Posterior cingulate gyrus (tissue), 11 donors: ENCODE measurements around the gene TP53I13.

Source experiments
- DNase-seq, 10 donors: peaks; one replicate each; pipeline versions ENCODE4 v3.0.0 to v3.0.0-alpha.2; 2020 to 2021; ENCODE audit warnings: mixed read lengths in 3 of 10
- intact Hi-C: fragments of 100-400 bp; cut with DNase I; formaldehyde crosslinking; loops from one replicate; pipeline ENCODE4 v1.15.1; 2023

Gene TP53I13

DNA sequence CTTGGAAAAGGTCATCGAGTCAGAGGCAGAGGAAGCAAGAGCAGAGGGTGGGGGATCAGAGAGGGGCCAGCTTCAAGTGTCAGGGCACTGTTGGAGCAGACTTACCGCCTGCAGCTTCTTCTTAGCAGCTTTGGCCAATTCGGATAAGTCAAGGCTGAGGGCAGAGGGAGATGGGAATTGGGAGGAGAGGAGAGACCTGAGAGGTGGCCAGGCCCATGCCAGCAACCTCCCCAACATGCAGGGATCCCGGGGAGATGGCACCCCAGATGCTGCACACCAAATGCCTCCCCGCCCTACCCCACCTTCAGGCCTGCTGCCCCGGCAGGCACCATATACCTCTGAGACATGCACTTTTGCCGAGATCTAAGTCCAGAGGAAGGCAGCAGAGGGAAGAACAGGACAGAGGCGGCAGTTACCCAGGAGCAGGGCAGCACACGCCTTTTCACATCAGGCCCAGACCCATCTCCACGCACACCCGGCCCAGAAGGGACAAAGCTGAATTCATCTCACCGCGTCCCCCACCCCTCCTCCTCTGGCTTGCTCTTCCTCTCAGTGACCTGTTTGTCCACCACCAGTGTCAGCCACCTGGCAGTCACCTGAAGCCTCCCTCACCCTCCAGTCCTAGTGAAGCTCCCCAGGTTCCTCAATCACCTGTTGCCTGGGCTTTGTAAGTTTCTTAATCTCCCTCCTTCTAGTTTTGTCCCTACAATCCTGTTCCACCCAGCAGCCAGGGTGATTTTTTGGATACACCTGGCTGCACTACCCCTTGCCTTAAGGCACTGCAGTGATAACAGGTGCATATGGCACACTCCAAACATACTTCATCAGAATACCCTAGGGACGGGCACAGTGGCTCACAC is 10.4 kb downstream of the TP53I13 start:
- intact Hi-C loops: no loop called here
- DNase-seq: peak in 4 of 10 donors; percentile 6 to 27 (median 15)

DNA sequence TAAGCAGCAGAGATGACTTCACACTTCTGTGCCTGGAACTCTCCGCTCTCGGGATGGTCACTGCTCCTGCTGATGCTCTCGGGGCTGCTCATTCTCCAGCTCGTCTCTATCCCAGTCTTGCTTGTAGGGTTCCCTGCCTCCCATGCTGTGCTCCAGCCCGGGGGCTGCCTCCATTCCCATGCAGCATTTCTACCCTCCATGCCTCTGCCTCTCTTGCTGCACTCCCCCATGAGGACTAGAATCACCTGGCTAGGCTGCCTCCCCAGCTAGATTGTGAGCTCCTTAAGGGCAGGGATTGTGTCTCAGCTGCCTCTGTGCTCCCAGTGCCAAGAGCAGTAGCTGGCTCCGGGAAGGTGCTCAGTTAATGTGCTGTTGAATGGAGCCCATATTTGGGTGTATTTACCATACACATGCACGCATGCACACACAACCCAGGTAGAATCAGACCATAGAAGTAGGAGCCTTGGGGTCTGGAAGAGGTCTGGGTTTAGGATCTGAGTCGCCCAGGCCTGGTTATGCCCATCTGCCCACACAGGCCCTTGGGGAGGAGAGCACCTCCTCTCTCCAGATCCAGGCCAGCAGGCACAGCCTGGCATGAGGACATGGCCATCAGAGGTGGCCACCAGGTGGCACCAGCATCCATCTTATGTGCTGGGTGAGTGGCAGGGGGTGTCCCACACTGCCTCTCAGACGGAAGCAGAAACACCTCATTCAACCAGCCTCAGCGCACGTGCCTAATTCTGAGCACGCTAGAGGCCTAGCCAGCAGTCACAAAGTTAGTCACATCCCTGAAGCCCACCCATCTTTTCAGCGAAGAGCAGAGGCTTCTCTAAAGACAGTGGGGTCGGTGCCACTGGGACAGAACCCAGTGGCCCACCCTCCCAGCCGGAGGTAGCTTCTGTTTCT is 11.6 kb downstream of the TP53I13 start:
- DNase-seq: peak; percentile 83 to 98 (median 93)

GRCh38 chr17:29581583-29582253 is 13.2 kb downstream of the TP53I13 start:
- peak in 6 of 10 donors; percentile 59 to 93 (median 79) for DNase-seq
- intact Hi-C loops: no loop called here

More for the DNA sequence above, 11.6 kb downstream of the TP53I13 start:
- intact Hi-C loops: loop anchor here (1.0 kb wide), 2 partner anchors 11 to 33 kb away; no protein-coding TSS in a partner anchor

DNA sequence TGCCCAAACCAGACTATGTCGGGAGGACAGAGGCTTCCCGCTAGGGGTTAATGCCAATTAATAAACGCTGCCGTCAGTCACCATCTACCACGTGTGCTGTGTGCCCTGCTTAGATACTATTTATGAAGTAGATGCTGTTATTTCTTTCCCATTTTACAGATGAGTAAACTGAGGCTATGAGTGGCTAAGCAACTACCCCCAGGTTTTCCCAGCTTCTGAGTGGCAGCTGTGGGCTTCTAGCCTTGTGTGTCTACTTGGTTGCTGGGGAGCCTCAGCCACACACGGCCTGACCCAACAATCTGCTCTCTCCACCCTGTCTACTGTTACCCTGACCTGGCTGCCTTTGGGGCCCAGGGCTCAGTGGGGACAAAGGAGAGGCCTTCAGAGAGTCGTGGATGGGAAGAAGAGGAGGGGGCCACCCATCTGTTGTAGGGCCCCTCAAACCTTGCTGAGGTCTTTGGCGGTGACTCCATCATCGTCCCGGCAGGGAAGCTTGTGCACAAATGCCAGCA is 13.8 kb downstream of the TP53I13 start:
- intact Hi-C loops: no loop called here
- peak in 3 of 10 donors; percentile 25 to 66 (median 25) for DNase-seq

DNA sequence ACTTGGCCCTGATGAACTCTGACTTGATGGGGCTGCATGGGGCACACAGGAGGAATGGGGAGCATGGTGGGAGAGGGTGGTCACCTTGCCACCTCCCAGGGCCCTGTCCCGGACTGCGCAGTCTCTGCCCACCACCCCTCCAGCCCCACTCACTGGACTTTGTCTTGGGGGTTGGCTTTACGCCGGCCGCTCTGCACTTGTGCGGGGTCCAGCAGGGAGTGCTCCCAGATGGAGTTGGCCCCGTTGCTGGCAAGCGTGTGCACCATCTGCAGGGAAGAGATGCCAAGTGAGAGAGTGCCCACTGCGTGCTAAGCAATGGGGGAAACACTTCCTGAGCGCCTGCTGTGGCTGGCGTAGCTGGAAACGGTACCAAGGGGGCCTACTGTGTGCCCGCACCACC is 14.3 kb downstream of the TP53I13 start:
- intact Hi-C loops: no loop called here
- DNase-seq: peak; percentile 73 to 97 (median 80)

- intact Hi-C loops: no loop called here
- peak in 3 of 10 donors; percentile 59 to 85 (median 67) for DNase-seq
Measured at GRCh38 chr17:29583324-29584248, 15.1 kb downstream of the TP53I13 start.

DNA sequence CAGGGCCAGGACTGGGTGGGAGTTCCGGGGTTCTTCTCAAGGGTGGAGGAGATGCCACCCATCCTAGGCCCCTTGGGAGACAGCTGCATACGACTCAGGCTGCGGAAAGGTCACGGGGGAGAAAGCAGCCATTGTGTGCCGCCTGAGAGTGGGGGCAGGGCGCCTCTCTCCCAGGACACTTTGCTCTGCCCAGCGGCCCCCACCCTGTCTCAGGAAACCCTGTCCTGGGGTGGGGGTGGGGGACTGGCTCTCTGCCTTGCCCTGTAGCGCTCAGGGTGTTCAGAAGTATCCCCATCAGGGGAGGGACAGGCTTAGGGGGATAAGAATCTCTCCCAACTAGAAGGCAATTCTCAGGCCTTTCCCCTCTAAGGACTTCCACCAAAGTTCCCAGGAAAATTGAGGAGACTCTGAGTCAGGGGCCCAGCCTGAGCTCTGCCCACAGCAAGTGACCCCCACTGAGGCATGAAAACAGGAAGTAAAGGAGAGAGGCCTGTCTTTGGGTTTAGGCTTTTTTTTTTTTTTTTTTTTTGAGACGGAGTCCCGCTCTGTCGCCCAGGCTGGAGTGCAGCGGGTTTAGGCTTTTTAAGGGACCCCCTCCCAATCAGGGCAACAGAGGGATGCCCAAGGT is 16.1 kb downstream of the TP53I13 start:
- DNase-seq: peak in 9 of 10 donors; percentile 55 to 95 (median 79)
- intact Hi-C loops: no loop called here

- intact Hi-C loops: no loop called here
- DNase-seq: peak in 1 of 10 donors; percentile 62
Measured at GRCh38 chr17:29585080-29585751, 16.7 kb downstream of the TP53I13 start.

DNA sequence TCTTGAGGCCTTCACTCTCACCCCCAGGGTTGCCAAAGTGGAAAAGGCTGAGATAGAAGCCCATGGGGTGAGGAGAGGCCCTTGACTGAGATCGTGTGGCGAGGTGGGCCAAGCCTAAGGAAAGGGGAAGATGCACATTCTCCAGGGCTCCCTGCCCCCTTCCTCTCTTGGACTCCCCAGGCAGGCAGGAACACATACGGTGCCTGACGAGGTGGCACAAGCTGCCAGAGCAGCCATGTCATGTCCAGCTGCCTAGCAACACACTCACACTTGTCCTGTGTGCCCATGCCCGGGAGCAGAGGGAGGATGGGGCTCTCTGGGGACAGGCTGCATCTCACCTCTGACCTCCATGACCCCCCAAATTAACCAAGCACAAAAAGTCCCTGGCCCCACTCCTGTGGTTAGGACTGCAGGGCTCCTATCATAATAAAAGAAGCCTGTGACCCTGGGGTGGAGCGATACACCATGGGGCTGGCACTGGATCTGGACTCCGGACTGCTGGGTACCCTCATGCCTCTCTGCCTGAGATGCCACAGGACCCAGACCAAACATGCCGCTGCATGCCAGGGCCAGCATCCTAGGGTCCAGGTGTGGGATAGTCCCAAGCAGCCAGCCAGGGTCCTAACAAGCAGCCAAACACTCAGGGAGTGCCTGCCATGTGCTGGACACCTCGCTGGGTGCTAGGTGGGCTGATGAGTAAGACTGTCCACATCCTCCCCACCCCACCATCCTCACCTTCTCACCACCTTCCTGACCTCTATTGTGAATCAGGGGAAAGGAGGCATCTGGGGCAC is 18.4 kb downstream of the TP53I13 start:
- intact Hi-C loops: no loop called here
- no peak for DNase-seq

DNA sequence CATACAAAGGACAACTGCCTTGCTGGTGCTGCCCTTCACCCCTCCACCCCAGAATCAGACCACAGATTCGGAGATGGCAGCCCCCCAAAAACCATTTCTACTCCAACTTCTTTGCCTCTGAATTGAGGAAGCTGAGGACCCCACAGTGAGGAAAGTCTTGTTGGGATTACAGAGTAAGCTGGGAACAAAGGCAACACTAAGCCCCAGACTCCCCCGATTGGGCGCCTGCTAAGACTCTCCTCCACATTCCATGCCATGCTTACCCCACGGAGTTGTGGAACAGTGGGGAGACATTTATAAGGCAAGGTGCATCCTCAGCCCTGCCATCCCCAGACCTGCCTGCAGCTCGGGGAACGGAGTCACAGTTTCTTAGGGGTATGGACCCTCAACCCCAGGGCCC is 19.1 kb downstream of the TP53I13 start:
- intact Hi-C loops: no loop called here
- DNase-seq: no peak

DNA sequence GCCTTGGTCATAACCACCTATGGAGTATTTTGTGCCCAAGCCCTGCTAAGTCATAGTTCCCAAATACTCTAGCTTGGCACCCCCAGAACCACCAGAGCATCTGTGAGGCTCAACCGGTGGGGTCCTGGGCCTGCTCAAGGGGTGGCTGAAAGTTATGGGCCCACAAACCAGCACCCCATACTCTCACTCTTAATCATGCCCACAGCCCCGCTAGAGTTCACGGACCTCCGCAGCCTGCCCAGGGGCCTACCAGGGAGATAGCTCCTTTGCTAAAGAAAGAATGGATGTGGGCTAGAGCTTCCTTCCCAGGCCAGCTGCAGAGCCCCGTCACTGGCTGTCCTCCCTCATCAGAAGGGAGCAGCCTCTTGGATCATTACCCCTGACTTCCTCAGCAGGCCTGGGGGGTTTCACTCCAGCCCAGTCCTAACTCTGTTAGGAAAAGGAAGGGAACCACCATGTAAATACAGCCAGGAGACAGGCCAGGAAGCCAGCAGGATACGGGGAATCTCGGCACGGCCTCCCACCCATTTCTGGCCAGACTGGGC is 19.6 kb downstream of the TP53I13 start:
- intact Hi-C loops: no loop called here
- DNase-seq: no peak

DNA sequence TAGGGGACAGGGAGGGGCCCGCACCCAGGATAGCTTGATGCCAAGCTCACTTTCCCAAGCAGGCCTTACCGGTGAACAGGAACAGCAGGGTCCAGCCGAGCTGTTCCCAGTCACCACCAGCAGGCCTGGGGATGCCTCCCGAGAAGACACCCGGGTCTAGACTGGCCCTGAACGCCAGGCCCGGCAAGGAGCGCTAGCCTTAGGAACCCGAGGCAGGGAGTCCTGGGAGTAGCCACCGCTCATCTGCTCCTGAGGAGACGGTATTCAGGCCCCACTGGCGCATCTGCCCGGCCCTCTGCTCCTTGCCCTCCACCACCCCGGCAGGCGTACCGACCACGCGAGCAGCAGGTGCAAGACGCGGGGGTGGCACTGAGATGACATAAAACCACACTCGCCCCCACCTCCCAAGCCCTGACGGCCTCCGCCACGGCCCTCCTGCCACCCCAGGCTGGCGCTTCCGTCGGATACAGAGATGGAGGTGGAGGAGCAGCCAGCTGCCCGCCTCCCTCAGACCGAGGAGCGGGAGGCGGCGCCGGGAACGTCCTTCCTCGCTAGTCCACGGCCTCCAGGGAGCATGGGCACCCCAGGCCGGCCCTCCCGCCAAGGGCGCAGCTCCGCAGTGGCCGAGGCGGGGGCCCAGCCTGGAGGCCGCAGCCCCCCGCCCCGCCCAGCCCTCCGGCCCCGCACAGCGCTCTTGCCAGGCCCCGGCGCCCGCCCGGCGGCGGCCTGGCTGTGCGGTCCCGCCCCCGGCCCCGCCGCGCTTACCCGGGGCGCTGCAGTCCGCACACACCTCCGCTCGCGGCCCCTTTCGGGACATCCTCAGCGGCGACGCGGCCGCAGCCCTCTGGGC is 20.3 kb downstream of the TP53I13 start:
- DNase-seq: peak in 4 of 10 donors; percentile 45 to 91 (median 84)
- intact Hi-C loops: no loop called here

- DNase-seq: peak; percentile 69 to 98 (median 84)
- intact Hi-C loops: no loop called here
Measured at GRCh38 chr17:29589524-29590410, 21.3 kb downstream of the TP53I13 start, which contains the start of gene GIT1. GIT1 (minus strand) TSS chr17:29589648; CDS start chr17:29589378, 270 bp downstream.

DNA sequence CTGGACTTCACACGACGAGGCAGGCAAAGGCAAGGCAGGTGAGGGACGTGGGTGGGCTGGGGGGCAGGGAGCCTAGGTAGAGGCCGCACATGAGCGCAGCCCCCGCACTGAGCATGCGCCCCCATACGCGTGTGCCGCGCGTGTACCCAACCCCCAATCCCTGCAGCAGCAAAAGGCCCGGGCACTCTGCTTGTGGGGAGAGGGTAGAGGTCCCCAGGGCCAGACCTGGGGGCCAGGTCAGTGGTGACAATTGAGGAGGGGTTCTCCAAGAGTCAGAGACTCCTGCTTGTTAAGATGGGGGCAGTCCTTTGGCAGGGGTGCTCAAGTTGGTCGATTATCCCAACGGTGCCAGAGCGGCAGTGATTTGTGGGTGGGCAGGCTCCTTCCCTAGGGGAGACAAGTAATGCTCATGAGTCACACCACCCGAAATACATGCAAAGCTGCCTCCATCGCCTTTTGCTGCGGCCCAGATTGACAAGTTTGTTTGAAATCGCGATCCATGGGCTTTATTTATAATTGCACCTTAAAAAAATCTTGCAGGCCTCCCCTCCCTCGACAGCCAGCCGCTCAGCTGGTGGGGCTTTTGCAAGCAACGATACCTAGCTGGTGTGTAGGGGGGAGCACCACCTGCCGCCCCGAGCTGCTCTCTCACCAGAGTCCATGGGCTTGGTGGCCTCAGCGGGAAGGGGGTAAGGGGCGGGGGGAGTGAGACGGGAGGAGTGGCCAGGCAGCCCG is 22.1 kb downstream of the TP53I13 start:
- DNase-seq: peak in 4 of 10 donors; percentile 58 to 91 (median 86)
- intact Hi-C loops: loop anchor here (1.0 kb wide), 1 partner anchor 10 kb away; no protein-coding TSS in a partner anchor
